Stimulated activated CD4-positive, alpha-beta T cell treated with anti-CD3 and anti-CD28 coated beads, Interleukin-1b, Interleukin-23, amount 100 ng/mL, for 48 hours (primary cell): ENCODE measurements around the gene ZNF286A.
"Not testable (repeated sequence)": the region's sequence is repeated elsewhere in the genome, so short reads cannot be mapped to it uniquely, and the experiment has no call there.

ENCODE experiments used
- DNase-seq: peaks from one replicate; pipeline ENCODE4 v3.0.0-alpha.2; 2020

The ZNF286A gene

GRCh38 chr17:15704239-15704638 is 4.7 kb downstream of the ZNF286A start:
- DNase-seq: not testable (repeated sequence)

- DNase-seq: not testable (repeated sequence)
Measured at GRCh38 chr17:15704813-15705212, 5.3 kb downstream of the ZNF286A start.

GRCh38 chr17:15708879-15709278 is 9.3 kb downstream of the ZNF286A start:
- not testable (repeated sequence) for DNase-seq

GRCh38 chr17:15716601-15717563 is 17.3 kb downstream of the ZNF286A start:
- not testable (repeated sequence) for DNase-seq

GRCh38 chr17:15730535-15730934 is 31.0 kb downstream of the ZNF286A start:
- not testable (repeated sequence) for DNase-seq

- DNase-seq: not testable (repeated sequence)
Measured at GRCh38 chr17:15731900-15732299, 32.3 kb downstream of the ZNF286A start, which contains the start of gene TBC1D26. TBC1D26 (plus strand) TSS chr17:15732283; CDS start chr17:15735349, 3,066 bp downstream.

- DNase-seq: not testable (repeated sequence)
Measured at GRCh38 chr17:15733174-15733789, 33.7 kb downstream of the ZNF286A start.

GRCh38 chr17:15736578-15736977 is 37.0 kb downstream of the ZNF286A start:
- DNase-seq: not testable (repeated sequence)

- no peak for DNase-seq
Measured at GRCh38 chr17:15738066-15738465, 38.5 kb downstream of the ZNF286A start.

GRCh38 chr17:15739259-15739658 is 39.7 kb downstream of the ZNF286A start:
- DNase-seq: not testable (repeated sequence)

- not testable (repeated sequence) for DNase-seq
Measured at GRCh38 chr17:15740041-15740440, 40.5 kb downstream of the ZNF286A start.

- no peak for DNase-seq
Measured at GRCh38 chr17:15740570-15741120, 41.1 kb downstream of the ZNF286A start.

- no peak for DNase-seq
Measured at GRCh38 chr17:15741624-15742023, 42.1 kb downstream of the ZNF286A start.

- no peak for DNase-seq
Measured at GRCh38 chr17:15742051-15742795, 42.7 kb downstream of the ZNF286A start.

GRCh38 chr17:15742921-15743320 is 43.4 kb downstream of the ZNF286A start:
- no peak for DNase-seq

GRCh38 chr17:15744074-15744676 is 44.6 kb downstream of the ZNF286A start:
- DNase-seq: no peak

GRCh38 chr17:15744885-15745284 is 45.3 kb downstream of the ZNF286A start:
- DNase-seq: no peak

- DNase-seq: not testable (repeated sequence)
Measured at GRCh38 chr17:15749403-15749802, 49.9 kb downstream of the ZNF286A start.

- DNase-seq: not testable (repeated sequence)
Measured at GRCh38 chr17:15768865-15769533, 69.4 kb downstream of the ZNF286A start.
